ENCODE results near the gene KCNQ1.

Gene KCNQ1

DNA sequence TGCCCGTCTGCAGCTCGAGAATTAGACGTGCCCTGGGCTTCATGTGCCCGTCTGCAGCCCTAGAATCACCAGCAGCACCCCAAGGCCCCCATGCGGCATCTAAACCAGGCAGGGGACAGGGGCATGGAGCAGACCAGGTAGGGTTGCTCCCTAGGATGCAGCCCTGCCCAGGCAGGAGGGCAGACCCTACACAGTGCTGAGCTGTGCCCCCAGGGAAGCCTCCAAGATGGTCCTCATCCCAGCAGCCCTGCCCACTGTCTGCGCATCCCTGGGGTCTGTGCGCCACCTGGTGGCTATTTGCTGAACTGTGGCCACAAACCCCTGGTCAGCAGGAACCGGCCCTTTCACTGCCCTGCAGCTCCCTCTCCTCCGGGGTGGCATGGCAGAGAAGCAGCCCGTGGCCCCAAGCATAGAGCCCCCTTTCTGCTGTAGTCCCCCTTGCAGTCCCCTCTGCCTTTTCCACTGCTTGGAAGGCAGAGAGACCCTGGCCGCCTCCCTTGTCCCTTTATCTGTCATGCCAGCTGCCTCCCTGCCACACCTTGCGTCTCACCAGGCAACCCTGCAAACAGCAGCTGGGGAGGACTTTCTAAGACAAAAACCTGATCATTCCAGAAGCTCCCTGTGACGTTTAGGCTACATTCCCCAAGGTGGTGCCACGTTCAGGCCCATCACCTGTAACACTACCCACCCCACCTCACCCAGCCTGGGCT lies 86.6 kb downstream of the KCNQ1 start:
- Histone ChIP-seq H3K4me3 (ENCODE audit: low read depth in 1 of 2, low read length in 2 of 2) (no peak overlapping the region), H3K27me3 (ENCODE audit: insufficient read depth, low read length, poor library complexity) (no peaks in the 10 kb centered on the region), H3K79me2 (ENCODE audit: insufficient read depth, low read length) (no peaks in the 10 kb centered on the region), H3K27ac (ENCODE audit: low read length) (no peak overlapping the region), H3K9ac (ENCODE audit: low read depth, low read length) (no peak overlapping the region), H4K20me1 (ENCODE audit: insufficient read depth, low read length) (peaks cover 3% of the 10 kb centered on the region; the same call in 1 of the 2 replicates), H3K36me3 (ENCODE audit: insufficient read depth, low read length) (no peaks in the 10 kb centered on the region), H3K4me1 (ENCODE audit: insufficient read depth, low read length) (peaks cover 15% of the 10 kb centered on the region), H2AFZ (ENCODE audit: low read depth, low read length) (0 out of 2 replicates have a peak overlapping the region, but pooled peaks have one; percentile 51), H3K9me3 (ENCODE audit: insufficient read depth, low read length, severe bottlenecking) (no peaks in the 10 kb centered on the region), H3K4me2 (ENCODE audit: insufficient read depth, low read length) (no peak overlapping the region)
- TF ChIP-seq, protein P1, sequence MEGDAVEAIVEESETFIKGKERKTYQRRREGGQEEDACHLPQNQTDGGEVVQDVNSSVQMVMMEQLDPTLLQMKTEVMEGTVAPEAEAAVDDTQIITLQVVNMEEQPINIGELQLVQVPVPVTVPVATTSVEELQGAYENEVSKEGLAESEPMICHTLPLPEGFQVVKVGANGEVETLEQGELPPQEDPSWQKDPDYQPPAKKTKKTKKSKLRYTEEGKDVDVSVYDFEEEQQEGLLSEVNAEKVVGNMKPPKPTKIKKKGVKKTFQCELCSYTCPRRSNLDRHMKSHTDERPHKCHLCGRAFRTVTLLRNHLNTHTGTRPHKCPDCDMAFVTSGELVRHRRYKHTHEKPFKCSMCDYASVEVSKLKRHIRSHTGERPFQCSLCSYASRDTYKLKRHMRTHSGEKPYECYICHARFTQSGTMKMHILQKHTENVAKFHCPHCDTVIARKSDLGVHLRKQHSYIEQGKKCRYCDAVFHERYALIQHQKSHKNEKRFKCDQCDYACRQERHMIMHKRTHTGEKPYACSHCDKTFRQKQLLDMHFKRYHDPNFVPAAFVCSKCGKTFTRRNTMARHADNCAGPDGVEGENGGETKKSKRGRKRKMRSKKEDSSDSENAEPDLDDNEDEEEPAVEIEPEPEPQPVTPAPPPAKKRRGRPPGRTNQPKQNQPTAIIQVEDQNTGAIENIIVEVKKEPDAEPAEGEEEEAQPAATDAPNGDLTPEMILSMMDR (IDR thresholded peaks at IDR 0.05; ENCODE audit: borderline replicate concordance, extremely low read depth, low read length, poor library complexity, severe bottlenecking), result peak; percentile 99
- TF ChIP-seq EZH2 (IDR thresholded peaks at IDR 0.05; ENCODE audit: borderline replicate concordance, low read depth, low read length, severe bottlenecking), result no peak
- ATAC-seq (ENCODE audit: insufficient read depth, low read depth), result peak; percentile 69
- DNase-seq, result peak; percentile 64

DNA sequence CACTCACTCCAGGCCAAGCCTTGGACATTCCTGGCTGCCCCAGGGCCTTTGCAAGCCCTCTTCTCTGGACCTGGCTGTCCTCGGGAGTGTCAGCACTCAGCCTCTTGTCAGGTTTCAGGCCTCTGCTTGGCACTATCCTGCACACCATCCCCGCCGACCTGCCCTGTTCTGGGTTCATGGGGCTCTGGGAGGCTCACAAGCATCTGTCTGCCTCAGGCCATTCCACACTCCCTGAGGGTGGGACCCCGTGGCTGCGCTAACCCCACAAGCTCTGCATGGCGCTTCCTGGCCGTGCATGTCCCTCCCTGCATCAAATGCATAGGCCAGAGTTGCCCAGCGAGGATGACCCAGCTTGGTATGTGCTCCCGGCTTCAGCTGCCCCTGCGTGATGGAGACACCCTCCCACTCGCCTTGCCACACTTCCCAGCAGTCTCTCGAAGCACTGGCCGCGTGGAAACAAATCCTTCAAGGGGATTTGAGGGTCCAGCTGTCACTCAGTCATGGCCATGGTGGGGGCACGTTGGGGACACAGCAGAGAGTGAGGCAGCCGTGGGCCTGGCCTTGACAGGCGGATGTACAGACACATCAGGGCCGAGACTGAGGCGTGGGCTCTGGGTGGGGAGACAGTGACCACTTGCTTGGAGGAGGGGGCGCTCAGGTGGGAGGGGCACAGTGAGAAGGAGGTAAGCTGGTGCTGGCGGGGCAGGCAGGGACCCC lies 87.3 kb downstream of the KCNQ1 start:
- Histone ChIP-seq H2AFZ (ENCODE audit: low read depth, low read length) (peak overlapping the region; percentile 86), H3K27ac (ENCODE audit: low read length) (no peak overlapping the region), H3K4me3 (ENCODE audit: low read depth in 1 of 2, low read length in 2 of 2) (no peak overlapping the region), H3K4me2 (ENCODE audit: insufficient read depth, low read length) (peak overlapping the region; percentile 32), H3K27me3 (ENCODE audit: insufficient read depth, low read length, poor library complexity) (no peaks in the 10 kb centered on the region), H3K79me2 (ENCODE audit: insufficient read depth, low read length) (no peaks in the 10 kb centered on the region), H3K4me1 (ENCODE audit: insufficient read depth, low read length) (peaks cover 15% of the 10 kb centered on the region), H3K9me3 (ENCODE audit: insufficient read depth, low read length, severe bottlenecking) (no peaks in the 10 kb centered on the region), H3K36me3 (ENCODE audit: insufficient read depth, low read length) (no peaks in the 10 kb centered on the region), H3K9ac (ENCODE audit: low read depth, low read length) (peak overlapping the region; percentile 29; the same call in 1 of the 2 replicates), H4K20me1 (ENCODE audit: insufficient read depth, low read length) (peaks cover 3% of the 10 kb centered on the region; the same call in 1 of the 2 replicates)
- TF ChIP-seq EZH2 (IDR thresholded peaks at IDR 0.05; ENCODE audit: borderline replicate concordance, low read depth, low read length, severe bottlenecking), result no peak
- TF ChIP-seq, protein P1 (IDR thresholded peaks at IDR 0.05; ENCODE audit: borderline replicate concordance, extremely low read depth, low read length, poor library complexity, severe bottlenecking), result no peak
- no peak for DNase-seq
- no peak; the same call in 2 of the 3 replicates for ATAC-seq (ENCODE audit: insufficient read depth, low read depth)

DNA sequence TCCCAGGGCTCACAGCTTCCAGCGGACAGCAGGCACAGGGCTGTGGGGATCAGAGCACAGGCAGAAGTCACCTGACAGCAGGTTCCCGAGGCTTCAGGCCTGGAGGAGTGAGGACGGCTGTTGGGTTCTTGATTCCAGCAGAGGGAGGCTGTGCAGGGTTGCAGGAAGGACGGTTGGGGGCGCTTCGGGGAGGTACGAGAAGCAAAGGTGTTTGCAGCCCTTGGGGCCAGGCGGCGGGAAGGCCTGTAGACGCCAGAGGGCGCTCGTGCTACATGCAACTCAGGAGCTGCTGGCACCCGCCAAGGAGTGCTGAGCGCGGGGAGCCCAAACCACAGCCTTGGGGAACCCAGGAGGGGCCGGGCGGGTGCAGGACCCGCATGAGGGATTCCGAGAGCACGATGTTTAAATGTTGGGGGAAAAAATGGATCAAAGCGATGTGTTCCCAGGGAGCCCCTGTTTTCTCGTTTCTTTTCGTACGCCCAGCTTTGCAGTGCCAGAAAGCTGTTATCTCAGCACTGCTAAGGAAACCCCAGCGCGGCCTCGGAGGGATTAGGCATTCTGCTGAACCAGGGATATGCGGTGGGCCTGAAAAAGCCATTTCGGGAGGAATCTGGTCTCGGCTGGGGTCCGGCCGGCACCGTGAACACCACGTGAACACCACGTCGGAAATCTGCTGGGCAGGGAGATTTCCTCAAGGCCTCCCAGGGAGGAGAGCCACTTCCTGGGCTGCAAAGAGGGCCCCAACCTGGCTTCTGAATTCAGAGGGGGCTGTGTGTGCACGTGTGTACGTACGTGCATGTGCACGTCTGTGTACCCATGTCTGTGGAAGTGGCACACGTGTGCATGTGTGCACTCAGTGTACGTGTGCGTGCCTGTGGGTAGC lies 88.1 kb downstream of the KCNQ1 start:
- Histone ChIP-seq H3K79me2 (ENCODE audit: insufficient read depth, low read length) (no peaks in the 10 kb centered on the region), H3K9me3 (ENCODE audit: insufficient read depth, low read length, severe bottlenecking) (no peaks in the 10 kb centered on the region), H3K4me2 (ENCODE audit: insufficient read depth, low read length) (peak overlapping the region; percentile 32), H2AFZ (ENCODE audit: low read depth, low read length) (peak overlapping the region; percentile 86), H3K36me3 (ENCODE audit: insufficient read depth, low read length) (no peaks in the 10 kb centered on the region), H3K4me1 (ENCODE audit: insufficient read depth, low read length) (peaks cover 15% of the 10 kb centered on the region), H4K20me1 (ENCODE audit: insufficient read depth, low read length) (peaks cover 3% of the 10 kb centered on the region; the same call in 1 of the 2 replicates), H3K4me3 (ENCODE audit: low read depth in 1 of 2, low read length in 2 of 2) (no peak overlapping the region), H3K27me3 (ENCODE audit: insufficient read depth, low read length, poor library complexity) (no peaks in the 10 kb centered on the region), H3K27ac (ENCODE audit: low read length) (no peak overlapping the region), H3K9ac (ENCODE audit: low read depth, low read length) (peak overlapping the region; percentile 29; the same call in 1 of the 2 replicates)
- TF ChIP-seq, protein P1 (IDR thresholded peaks at IDR 0.05; ENCODE audit: borderline replicate concordance, extremely low read depth, low read length, poor library complexity, severe bottlenecking), result peak; percentile 99
- TF ChIP-seq EZH2 (IDR thresholded peaks at IDR 0.05; ENCODE audit: borderline replicate concordance, low read depth, low read length, severe bottlenecking), result no peak
- ATAC-seq (ENCODE audit: insufficient read depth, low read depth) (peak; percentile 91), DNase-seq (peak; percentile 89)
